ENCODE results near the gene CARF. TPM values are rescaled to one million over a fixed set of nuclear protein-coding genes. Genes with fewer than 3 reads are reported as not detected.
A peak's percentile ranks its signal among the peaks of the same experiment; 100 is the strongest.

The CARF gene
- total and polyA plus RNA-seq, 2 of the 13 experiments (the other 11 are each of a cell fraction or from before 2014, with no cell fraction given): 3.0 to 5.4 TPM

- TF ChIP-seq ZBTB40 (IDR thresholded peaks at IDR 0.05) (no peak), ZBTB40 (CRISPR knock-in tag; IDR thresholded peaks at IDR 0.05) (peak; percentile 69), HMG20B (CRISPR knock-in tag; conservative IDR thresholded peaks at IDR 0.05) (no peak), ZBTB8A (CRISPR knock-in tag; IDR thresholded peaks at IDR 0.05; ENCODE audit: borderline replicate concordance, low read depth) (no peak), KMT2A (CRISPR knock-in tag; IDR thresholded peaks at IDR 0.05) (peak; percentile 79), MED13 (CRISPR knock-in tag; IDR thresholded peaks at IDR 0.05) (peak; percentile 69; the same call in 1 of the 2 replicates), SIN3A (IDR thresholded peaks at IDR 0.05; ENCODE audit: borderline replicate concordance, low read depth, low read length) (peak; percentile 80; the same call in 1 of the 2 replicates), ZNF562 (CRISPR knock-in tag; IDR thresholded peaks at IDR 0.05; ENCODE audit: borderline replicate concordance) (no peak), ZBTB42 (CRISPR knock-in tag; IDR thresholded peaks at IDR 0.05) (peak; percentile 35; the same call in 1 of the 2 replicates), KLF11 (CRISPR knock-in tag; IDR thresholded peaks at IDR 0.05) (peak; percentile 89; the same call in 1 of the 2 replicates), ARNTL (CRISPR knock-in tag; IDR thresholded peaks at IDR 0.05) (peak; percentile 50; the same call in 1 of the 2 replicates), TRAFD1 (CRISPR knock-in tag; IDR thresholded peaks at IDR 0.05; ENCODE audit: borderline replicate concordance) (no peak)
These were observed 102.6 kb downstream of the CARF start, which contains the start of gene NBEAL1 (continued) for GRCh38 chr2:203014456-203015199.

Data from HepG2 (cell line).